H9 (cell line): Measurements from ENCODE around the gene C1QTNF9. TPM values are rescaled to one million over a fixed set of nuclear protein-coding genes. Genes with fewer than 3 reads are reported as not detected.

ENCODE experiments used
- DNase-seq: peaks from one replicate; pipeline ENCODE4 v3.0.0-alpha.2; 2017
- H2AFZ ChIP-seq: one replicate; pipeline ENCODE4 v1.6.1; 2013; ENCODE audit warnings: mild to moderate bottlenecking, low read length, control low read depth, moderate library complexity
- H2AK5ac ChIP-seq: 2 replicates; pipeline ENCODE4 v1.6.1; 2013; ENCODE audit warnings: low read length, control low read depth, mixed read lengths; ENCODE audit not compliant: insufficient read length
- H2BK120ac ChIP-seq: one replicate; pipeline ENCODE4 v1.6.1; 2013; ENCODE audit warnings: low read depth, mild to moderate bottlenecking, low read length, control low read depth, inconsistent platforms; ENCODE audit not compliant: poor library complexity, severe bottlenecking
- H2BK12ac ChIP-seq: 2 replicates; pipeline ENCODE4 v1.6.1; 2013; ENCODE audit warnings: low read length, control low read depth, mixed read lengths, low read depth; ENCODE audit not compliant: insufficient read length
- H2BK15ac ChIP-seq: 2 replicates; pipeline ENCODE4 v1.6.1; 2013; ENCODE audit warnings: low read depth, low read length, control low read depth
- H2BK20ac ChIP-seq: one replicate; pipeline ENCODE4 v1.6.1; 2013; ENCODE audit warnings: low read depth, mild to moderate bottlenecking, low read length, control low read depth, inconsistent platforms; ENCODE audit not compliant: poor library complexity, severe bottlenecking
- H2BK5ac ChIP-seq: 2 replicates; pipeline ENCODE4 v1.6.1; 2013; ENCODE audit warnings: low read length, control low read depth, mixed read lengths; ENCODE audit not compliant: insufficient read length
- H3K14ac ChIP-seq: 2 replicates; pipeline ENCODE4 v1.6.1; 2013; ENCODE audit warnings: low read length, control low read depth; ENCODE audit not compliant: insufficient read depth
- H3K18ac ChIP-seq: 2 replicates; pipeline ENCODE4 v1.6.1; 2013; ENCODE audit warnings: low read depth, mild to moderate bottlenecking, mixed read lengths, low read length, control low read depth; ENCODE audit not compliant: insufficient read length
- H3K23ac ChIP-seq: 2 replicates; pipeline ENCODE4 v1.6.1; 2013; ENCODE audit warnings: low read length, control low read depth, mixed read lengths, low read depth; ENCODE audit not compliant: insufficient read length
- H3K23me2 ChIP-seq: 2 replicates; pipeline ENCODE4 v1.6.1; 2013; ENCODE audit warnings: low read depth, mild to moderate bottlenecking, mixed read lengths, low read length, control low read depth; ENCODE audit not compliant: insufficient read length, poor library complexity, severe bottlenecking
- H3K27ac ChIP-seq: 2 replicates; pipeline ENCODE4 v1.5.1; 2013; ENCODE audit warnings: low read length, control low read depth, mixed read lengths, low read depth; ENCODE audit not compliant: insufficient read length
- H3K27me3 ChIP-seq: 2 replicates; pipeline ENCODE4 v1.6.1; 2013; ENCODE audit warnings: low read length, control low read depth, inconsistent platforms; ENCODE audit not compliant: insufficient read depth
- H3K4ac ChIP-seq: 2 replicates; pipeline ENCODE4 v1.6.1; 2013; ENCODE audit warnings: low read depth, mild to moderate bottlenecking, control low read depth, inconsistent platforms, low read length, moderate library complexity
- H3K4me1 ChIP-seq: 2 replicates; pipeline ENCODE4 v1.6.1; 2013; ENCODE audit warnings: low read length, control low read depth, inconsistent platforms; ENCODE audit not compliant: insufficient read depth
- H3K4me2 ChIP-seq: 2 replicates; pipeline ENCODE4 v1.6.1; 2013; ENCODE audit warnings: low read length, control low read depth, mixed read lengths; ENCODE audit not compliant: insufficient read length, insufficient read depth
- H3K56ac ChIP-seq: 2 replicates; pipeline ENCODE4 v1.6.1; 2013; ENCODE audit warnings: low read depth, mild to moderate bottlenecking, mixed read lengths, low read length, control low read depth; ENCODE audit not compliant: insufficient read length
- H3K79me1 ChIP-seq: 2 replicates; pipeline ENCODE4 v1.6.1; 2013; ENCODE audit warnings: low read depth, mild to moderate bottlenecking, moderate library complexity, low read length, control low read depth, inconsistent platforms; ENCODE audit not compliant: insufficient read depth, poor library complexity, severe bottlenecking
- H3K79me2 ChIP-seq: 2 replicates; pipeline ENCODE4 v1.6.1; 2013; ENCODE audit warnings: low read length, control low read depth, inconsistent platforms; ENCODE audit not compliant: insufficient read depth
- H3K9ac ChIP-seq: 2 replicates; pipeline ENCODE4 v1.6.1; 2013; ENCODE audit warnings: low read length, control low read depth, mixed read lengths; ENCODE audit not compliant: insufficient read length; ENCODE audit errors: extremely low read depth
- H3K9me3 ChIP-seq: one replicate; pipeline ENCODE4 v1.6.1; 2013; ENCODE audit warnings: low read depth, low read length, inconsistent platforms; ENCODE audit not compliant: control insufficient read depth
- H3T11ph ChIP-seq: one replicate; pipeline ENCODE4 v1.6.1; 2013; ENCODE audit warnings: mild to moderate bottlenecking, low read length, control low read depth, inconsistent platforms
- H4K20me1 ChIP-seq: one replicate; pipeline ENCODE4 v1.6.1; 2013; ENCODE audit not compliant: control insufficient read depth, insufficient read length, insufficient read depth
- H4K5ac ChIP-seq: 2 replicates; pipeline ENCODE4 v1.6.1; 2013; ENCODE audit warnings: low read depth, mild to moderate bottlenecking, mixed read lengths, low read length, control low read depth; ENCODE audit not compliant: insufficient read length
- H4K8ac ChIP-seq: replicated peaks from 2 replicates; pipeline ENCODE4 v1.6.1; 2013; ENCODE audit warnings: low read length, control low read depth, mixed read lengths, low read depth; ENCODE audit not compliant: insufficient read length
- H4K91ac ChIP-seq: 2 replicates; pipeline ENCODE4 v1.6.1; 2013; ENCODE audit warnings: low read depth, mild to moderate bottlenecking, moderate library complexity, mixed read lengths, low read length, control low read depth; ENCODE audit not compliant: insufficient read length
- H3K27ac Mint-ChIP-seq, 3 experiments: 2 replicates in 2 of 3; 3 replicates in 1 of 3; pipeline ENCODE4 v1.8.0; 2020 to 2021; ENCODE audit warnings: mixed read lengths in 3 of 3, mild to moderate bottlenecking in 1 of 3, moderate library complexity in 1 of 3
- H3K27me3 Mint-ChIP-seq: 2 replicates; pipeline ENCODE4 v1.8.0; 2021; ENCODE audit warnings: low read depth, mild to moderate bottlenecking, moderate library complexity, mixed read lengths
- H3K36me3 Mint-ChIP-seq, 3 experiments: 2 replicates in 2 of 3; 3 replicates in 1 of 3; pipeline ENCODE4 v1.8.0; 2020 to 2021; ENCODE audit warnings: low read depth in 3 of 3, mixed read lengths in 3 of 3; ENCODE audit not compliant: insufficient read depth in 1 of 3
- H3K4me1 Mint-ChIP-seq, 2 experiments: 2 replicates each; pipeline ENCODE4 v1.8.0; 2020; ENCODE audit warnings: mixed read lengths in 2 of 2
- H3K4me3 Mint-ChIP-seq, 2 experiments: 2 replicates in 1 of 2; 3 replicates in 1 of 2; pipeline ENCODE4 v1.8.0; 2020 to 2021; ENCODE audit warnings: mild to moderate bottlenecking in 2 of 2, mixed read lengths in 2 of 2, moderate library complexity in 1 of 2
- H3K9me3 Mint-ChIP-seq, 2 experiments: 2 replicates in 1 of 2; 3 replicates in 1 of 2; pipeline ENCODE4 v1.8.0; 2020; ENCODE audit warnings: mild to moderate bottlenecking in 2 of 2, mixed read lengths in 2 of 2, moderate library complexity in 1 of 2
- CTCF ChIP-seq: fragments of 200-600 bp; sonication (generic); conservative IDR thresholded peaks from 3 replicates; pipeline ENCODE4 v1.8.0; 2021; ENCODE audit warnings: antibody characterized with exemption, mild to moderate bottlenecking
- WGBS: extraction: QIAGEN DNeasy Blood & Tissue Kit; methylation state at CpG from one replicate; pipeline ENCODE4 v1.1.7; 2013; ENCODE audit warnings: missing lambda C conversion rate, low lambda C conversion rate, mixed read lengths; ENCODE audit not compliant: insufficient read length; ENCODE audit errors: extremely low coverage; 5-methylcytosine and 5-hydroxymethylcytosine counted together
- total RNA-seq: library from RNA; stranded (reverse); gene quantifications from 2 replicates; pipeline ENCODE4 v1.2.1, GENCODE V29; 2021

Gene C1QTNF9
- total RNA-seq, 1 experiment from 2014 or later, result not detected

DNA sequence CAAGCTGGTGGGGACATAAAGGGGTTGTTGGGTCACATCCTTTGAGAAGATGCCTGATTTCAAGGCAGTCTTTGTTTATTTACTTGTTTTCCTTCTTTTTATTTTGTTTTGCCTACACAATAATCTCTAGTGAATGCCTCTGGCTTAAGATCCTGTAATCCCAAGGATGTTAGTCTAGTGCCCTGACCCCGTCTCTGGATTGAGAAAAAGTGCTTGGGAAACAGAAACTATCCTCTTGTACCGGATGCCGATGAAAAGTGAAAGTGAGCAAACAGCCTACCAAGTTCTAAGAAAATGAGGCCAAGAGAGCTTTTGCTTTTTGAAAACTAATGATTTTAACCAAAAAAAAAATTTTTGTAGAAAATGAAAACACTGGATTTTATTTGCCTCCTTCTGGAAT is 42.1 kb upstream of the C1QTNF9 start:
- no peaks in the 10 kb centered on the region for H3K23me2 ChIP-seq
- H3K27me3 ChIP-seq, result no peaks in the 10 kb centered on the region
- H3K23ac ChIP-seq, result no peak overlapping the region
- no peak overlapping the region for H2BK120ac ChIP-seq
- H3K4ac ChIP-seq, result no peak overlapping the region
- no peaks in the 10 kb centered on the region for H3K79me1 ChIP-seq
- H2BK12ac ChIP-seq, result no peak overlapping the region
- no peak overlapping the region for H4K8ac ChIP-seq
- no peak overlapping the region for H3K14ac ChIP-seq
- H4K91ac ChIP-seq, result no peak overlapping the region
- no peak overlapping the region for H3K18ac ChIP-seq
- no peaks in the 10 kb centered on the region for H3K9me3 ChIP-seq
- peaks cover 6 to 13% of the 10 kb centered on the region in 2 experiments for H3K4me1 Mint-ChIP-seq
- TF ChIP-seq CTCF, result no peak
- H3K27ac Mint-ChIP-seq, result no peak overlapping the region
- no peaks in the 10 kb centered on the region; the same call in 1 of the 2 replicates for H3K27me3 Mint-ChIP-seq
- no peak overlapping the region for H2BK5ac ChIP-seq
- no CpG with 5 or more reads among the region's 3 CpGs for WGBS
- H2BK15ac ChIP-seq, result no peak overlapping the region
- H3K27ac ChIP-seq, result no peak overlapping the region
- no peak overlapping the region for H3K9ac ChIP-seq
- DNase-seq, result no peak
- H4K20me1 ChIP-seq, result no peaks in the 10 kb centered on the region
- H2AK5ac ChIP-seq, result no peak overlapping the region
- H2BK20ac ChIP-seq, result no peak overlapping the region
- H2AFZ ChIP-seq, result no peak overlapping the region
- H3K56ac ChIP-seq, result no peak overlapping the region
- no peak overlapping the region for H3K4me2 ChIP-seq
- H3K79me2 ChIP-seq, result no peaks in the 10 kb centered on the region
- H4K5ac ChIP-seq, result no peak overlapping the region
- no peak overlapping the region for H3K4me3 Mint-ChIP-seq
- no peaks in the 10 kb centered on the region for H3K9me3 Mint-ChIP-seq
- no peaks in the 10 kb centered on the region for H3K36me3 Mint-ChIP-seq
- H3T11ph ChIP-seq, result no peak overlapping the region
- no peaks in the 10 kb centered on the region for H3K4me1 ChIP-seq
